GM19455 (cell line): ENCODE measurements around the gene CEP43.

Experiments
- ATAC-seq: cut with Tn5 transposase; IDR thresholded peaks from one replicate; pipeline ENCODE4 v1.9.1; 2021; ENCODE audit not compliant: unreplicated experiment

CEP43 gene

DNA sequence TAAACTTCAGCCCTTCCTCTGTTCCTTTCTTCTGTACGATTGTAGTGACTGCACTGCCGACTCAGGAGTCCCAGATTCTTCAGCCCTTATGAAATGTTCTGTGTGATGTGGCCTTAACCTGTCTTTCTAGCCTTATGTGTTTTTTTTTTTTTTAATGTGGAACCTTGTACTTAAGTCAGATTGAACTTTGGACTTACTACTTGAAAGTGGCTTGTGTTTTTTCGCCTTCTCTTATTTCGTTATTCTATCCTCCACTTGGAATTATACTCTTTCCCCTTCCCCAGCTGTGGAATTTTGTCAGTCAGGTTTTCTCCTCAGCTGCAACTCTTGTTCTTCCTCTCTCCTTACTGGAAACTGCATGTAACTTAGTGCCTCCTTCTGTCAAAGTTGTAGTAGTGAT is 8.8 kb downstream of the CEP43 start:
- no peak for ATAC-seq

DNA sequence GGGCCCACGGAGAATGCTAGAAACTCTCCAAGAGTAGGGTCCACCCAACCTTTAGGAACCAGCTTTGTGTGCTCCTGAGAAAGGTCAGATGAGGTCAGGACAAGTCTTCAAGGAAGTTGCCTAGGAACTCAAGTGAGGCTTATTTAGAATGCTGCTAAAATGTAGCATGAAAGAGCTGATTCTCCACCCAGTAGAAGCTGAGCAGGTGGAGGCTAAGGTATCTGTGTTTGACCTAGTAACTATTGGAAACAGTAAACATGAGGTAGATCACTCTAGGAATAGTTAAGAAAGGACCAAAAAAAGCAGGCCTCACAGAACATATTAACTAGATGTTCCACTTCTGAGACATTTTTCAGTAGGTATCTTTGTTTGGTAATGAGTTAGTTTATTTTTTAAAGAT is 13.9 kb downstream of the CEP43 start:
- no peak for ATAC-seq

DNA sequence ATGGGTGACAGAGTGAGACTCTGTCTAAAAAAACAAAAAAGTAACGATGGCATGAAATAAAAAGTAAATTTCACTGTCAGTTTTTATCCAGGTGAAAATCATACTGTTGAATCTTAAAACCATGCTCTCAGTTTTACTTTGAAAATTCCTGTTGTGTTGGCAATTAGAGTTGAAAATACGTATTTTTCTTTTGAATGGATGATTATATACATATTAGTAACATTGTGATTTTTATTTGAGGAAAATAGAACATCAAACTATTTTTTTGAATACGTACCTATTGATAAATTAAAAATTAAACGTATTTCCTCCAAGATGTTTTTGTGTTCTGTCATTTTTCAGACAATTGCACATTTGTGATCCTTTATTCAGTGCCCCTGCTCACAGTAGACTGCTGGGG is 14.7 kb downstream of the CEP43 start:
- no peak for ATAC-seq

DNA sequence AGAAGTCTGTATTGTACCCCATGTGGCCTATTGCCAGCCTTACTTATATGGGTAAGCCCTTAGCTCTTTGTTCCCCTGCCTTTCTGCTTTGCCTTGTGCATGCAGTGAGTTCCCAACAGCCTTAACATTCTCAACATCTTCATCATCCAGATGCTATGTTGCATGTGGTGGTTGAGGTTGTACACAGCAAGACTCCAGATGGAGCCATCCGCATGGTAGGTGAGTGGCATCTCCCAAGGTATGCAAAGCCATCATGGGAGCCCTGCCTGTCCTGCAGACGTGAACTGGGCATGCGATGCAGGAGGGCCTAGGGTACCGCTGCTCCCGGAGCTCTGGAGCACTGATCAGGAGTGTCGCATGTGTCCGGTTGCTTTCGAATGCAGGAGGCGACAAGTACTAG is 16.1 kb downstream of the CEP43 start:
- ATAC-seq, result no peak

- peak; percentile 77 for ATAC-seq
Measured at GRCh38 chr6:167020206-167020605, 21.0 kb downstream of the CEP43 start.

- ATAC-seq, result no peak
Measured at GRCh38 chr6:167027308-167027707, 28.1 kb downstream of the CEP43 start.

DNA sequence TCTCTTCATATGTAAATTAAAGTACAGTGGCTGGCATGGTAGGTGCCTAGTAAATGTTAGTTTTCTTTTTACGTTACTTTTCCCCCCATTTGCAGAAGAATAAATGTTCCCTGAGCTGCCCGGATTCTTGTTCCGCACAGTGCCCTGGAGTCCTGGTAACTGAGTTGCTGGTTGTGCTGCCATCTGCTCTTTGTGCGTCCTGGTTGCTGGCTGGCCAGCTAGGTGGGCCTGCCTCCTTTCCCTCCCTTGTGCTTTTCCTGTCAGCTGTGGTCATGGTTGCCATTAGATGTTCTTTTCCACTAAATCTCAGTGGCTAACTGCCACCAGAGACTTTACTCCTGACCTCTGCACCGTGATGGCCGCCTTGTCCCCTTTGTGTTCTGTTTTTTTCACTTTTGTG is 28.6 kb downstream of the CEP43 start:
- no peak for ATAC-seq

DNA sequence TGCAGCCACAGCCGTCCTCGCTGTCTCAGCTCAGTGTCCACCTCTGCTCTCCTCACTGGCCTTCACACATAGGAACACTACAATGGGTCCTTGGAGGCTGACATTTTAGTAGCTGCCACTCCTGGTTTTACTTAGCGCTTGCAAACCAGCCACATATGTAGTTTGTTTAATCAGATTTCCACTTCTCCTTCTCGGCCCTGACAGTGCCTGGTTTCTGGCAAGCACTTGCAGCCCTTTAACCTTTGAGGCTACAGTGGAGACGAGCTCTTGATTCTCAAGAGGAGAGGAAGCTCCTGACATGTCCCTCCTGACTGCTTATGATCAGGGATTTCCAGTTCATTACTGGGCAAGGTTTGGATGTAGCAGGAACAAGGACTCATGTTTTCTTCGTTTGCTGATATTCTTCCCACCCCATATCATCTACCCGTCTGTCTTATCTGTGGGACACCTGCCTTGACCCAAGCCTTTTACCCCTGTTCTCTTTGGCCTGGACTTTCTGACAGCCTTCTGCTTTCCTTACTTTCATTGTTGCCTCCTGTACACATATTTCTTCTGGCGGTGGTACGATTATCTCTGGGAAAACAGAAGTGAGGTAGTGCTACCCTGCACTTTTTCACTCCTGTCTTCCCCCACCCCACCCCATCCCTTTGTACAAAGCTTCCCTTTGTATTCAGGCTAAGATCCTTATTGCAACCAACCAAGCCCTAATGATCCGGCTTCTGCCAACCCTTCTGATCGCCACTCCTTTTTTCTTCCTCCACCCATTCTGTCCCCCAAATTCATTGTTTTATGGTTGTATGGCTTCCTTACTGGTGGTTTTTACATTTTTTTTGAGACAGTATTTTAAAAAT is 31.2 kb downstream of the CEP43 start:
- ATAC-seq, result no peak

DNA sequence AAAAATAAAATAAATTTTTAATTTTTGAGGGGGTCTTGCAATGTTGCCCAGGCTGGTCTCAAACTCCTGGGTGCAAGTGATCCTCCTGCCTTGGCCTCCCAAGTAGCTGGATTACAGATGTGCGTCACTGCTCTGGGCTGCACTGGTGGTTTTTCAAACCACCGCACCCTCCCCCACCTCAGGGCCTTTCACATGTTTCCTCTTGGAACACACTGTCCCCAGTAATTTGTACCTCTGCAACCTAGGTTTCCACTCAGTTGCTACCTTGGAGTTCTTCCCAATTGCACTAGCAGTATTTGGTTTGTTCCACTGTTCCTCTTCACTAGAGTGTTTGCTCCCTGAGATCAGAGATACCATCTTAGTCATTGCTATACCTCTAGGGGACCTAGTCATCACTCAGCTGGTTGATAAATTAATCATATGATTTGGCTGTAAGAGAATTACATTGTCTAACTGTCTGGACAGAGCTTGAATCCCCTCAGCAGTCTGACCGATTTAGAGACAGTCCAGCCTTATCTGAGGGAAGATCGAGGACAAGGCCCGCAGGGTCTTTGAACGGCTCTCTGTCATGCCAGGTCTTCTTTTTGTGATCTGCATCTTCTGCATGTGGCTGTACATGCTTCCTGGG is 32.0 kb downstream of the CEP43 start:
- ATAC-seq, result no peak

DNA sequence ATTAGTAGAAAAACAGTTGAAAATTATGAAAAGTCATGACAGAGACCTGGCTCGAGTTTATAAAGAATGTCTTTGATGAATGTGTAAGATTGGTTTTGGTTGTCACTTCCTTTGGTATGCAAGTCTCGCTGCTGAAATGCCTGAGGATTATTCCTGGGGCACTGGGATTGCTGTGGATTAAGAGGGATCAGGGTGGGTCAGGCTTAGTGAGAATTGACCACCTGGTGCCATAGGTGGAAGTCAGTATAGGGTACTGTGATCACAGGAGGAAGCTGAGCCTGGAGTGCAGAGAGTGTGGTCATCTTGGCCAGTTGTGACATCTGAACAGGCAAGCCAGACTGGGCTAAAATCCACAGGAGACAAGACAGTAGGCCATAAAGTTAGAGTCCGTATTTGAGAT is 34.9 kb downstream of the CEP43 start:
- no peak for ATAC-seq

GRCh38 chr6:167037762-167038161 is 38.6 kb downstream of the CEP43 start:
- ATAC-seq, result no peak

- no peak for ATAC-seq
Measured at GRCh38 chr6:167044696-167045095, 45.5 kb downstream of the CEP43 start.

DNA sequence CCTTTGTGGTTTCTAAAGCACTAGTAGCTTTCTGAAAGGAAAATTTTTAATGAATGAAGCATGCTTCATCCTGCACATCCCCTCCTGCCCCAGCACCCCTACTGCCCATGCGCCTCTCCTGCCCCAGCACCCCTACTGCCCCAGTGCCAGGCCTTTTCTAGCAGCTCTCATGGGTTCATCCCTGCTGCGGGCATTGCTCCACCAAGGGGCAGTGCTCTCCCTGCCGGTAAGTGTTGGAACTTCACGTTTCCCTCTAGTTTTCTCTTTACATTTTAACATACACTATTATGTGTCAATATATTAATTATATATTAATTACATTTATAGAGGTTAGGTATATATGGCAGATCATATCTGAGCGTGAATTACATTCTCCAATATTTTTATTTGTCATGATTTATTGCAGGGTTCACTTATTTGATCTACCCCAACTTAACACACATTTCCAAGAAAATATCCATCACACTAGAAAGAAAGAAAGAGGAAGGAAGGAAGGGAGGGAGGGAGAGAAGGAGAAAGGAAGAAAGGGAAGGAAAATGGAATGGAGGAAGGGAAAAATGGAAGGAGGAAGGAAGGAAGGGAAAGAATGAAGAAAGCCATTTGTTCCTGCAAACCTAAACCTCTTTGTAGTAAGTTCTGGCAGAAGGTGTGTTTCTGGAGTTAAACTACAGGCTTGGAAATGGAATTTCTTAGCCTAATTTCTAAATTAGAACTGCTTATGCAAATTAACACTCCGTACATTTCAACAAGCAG is 46.8 kb downstream of the CEP43 start:
- no peak for ATAC-seq

- ATAC-seq, result peak; percentile 29
Measured at GRCh38 chr6:167046861-167047495, 47.8 kb downstream of the CEP43 start.

DNA sequence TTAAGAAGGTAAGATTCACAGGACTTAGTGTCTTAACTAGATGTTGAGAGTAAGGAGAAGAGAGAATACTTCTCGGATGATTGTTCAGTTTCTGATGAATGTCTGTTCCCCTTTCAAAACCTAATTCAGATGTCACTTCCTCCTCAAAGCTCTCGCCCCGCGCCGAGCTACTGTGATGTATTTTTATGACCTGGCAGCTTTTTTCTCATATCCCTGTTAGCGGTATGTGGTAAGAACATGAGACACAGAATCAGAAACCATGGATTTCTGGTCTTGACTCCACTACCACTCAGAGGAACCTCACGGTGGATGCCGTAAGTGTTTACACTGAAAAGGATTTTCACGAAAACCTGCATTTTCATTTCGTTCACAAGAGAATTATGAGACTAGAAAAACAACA is 48.4 kb downstream of the CEP43 start:
- peak; percentile 83 for ATAC-seq
